Spleen (tissue), 11 donors: ENCODE measurements around the gene CACNA2D4. TPM values are rescaled to one million over a fixed set of nuclear protein-coding genes. Genes with fewer than 3 reads are reported as not detected.

Experiments used
- DNase-seq: peaks from one replicate; pipeline ENCODE4 v3.0.0-alpha.2; 2020
- H3K27ac ChIP-seq, 8 donors: fragments of 200-600 bp; sonication (generic) in 7 of 8; 1 replicate in 4 of 8; 2 replicates in 4 of 8; pipeline versions ENCODE4 v1.5.0 to v1.8.0; 2016 to 2021; ENCODE audit warnings: inconsistent platforms in 4 of 8, mild to moderate bottlenecking in 4 of 8, moderate library complexity in 1 of 8
- H3K27me3 ChIP-seq, 7 donors: fragments of 200-600 bp; sonication (generic) in 6 of 7; replicated peaks in 1 of 7; 1 replicate in 4 of 7; 2 replicates in 3 of 7; pipeline versions ENCODE4 v1.5.0 to v1.8.0; 2016 to 2021; ENCODE audit warnings: inconsistent platforms in 3 of 7, mild to moderate bottlenecking in 1 of 7
- H3K36me3 ChIP-seq, 6 donors: fragments of 200-600 bp; sonication (generic) in 5 of 6; 1 replicate in 4 of 6; 2 replicates in 2 of 6; pipeline versions ENCODE4 v1.5.0 to v1.8.0; 2016 to 2021; ENCODE audit warnings: inconsistent platforms in 2 of 6
- H3K4me1 ChIP-seq, 6 donors: fragments of 200-600 bp; sonication (generic) in 5 of 6; 1 replicate in 3 of 6; 2 replicates in 3 of 6; pipeline versions ENCODE4 v1.5.0 to v1.8.0; 2016 to 2021; ENCODE audit warnings: inconsistent platforms in 3 of 6
- H3K4me3 ChIP-seq, 8 donors: fragments of 200-600 bp; sonication (generic) in 7 of 8; 1 replicate in 4 of 8; 2 replicates in 4 of 8; pipeline versions ENCODE4 v1.5.0 to v1.8.0; 2016 to 2021; ENCODE audit warnings: inconsistent platforms in 4 of 8, mild to moderate bottlenecking in 4 of 8, moderate library complexity in 2 of 8
- H3K9me3 ChIP-seq, 8 donors: fragments of 200-600 bp; sonication (generic) in 7 of 8; 1 replicate in 4 of 8; 2 replicates in 4 of 8; pipeline versions ENCODE4 v1.5.0 to v1.8.0; 2016 to 2021; ENCODE audit warnings: inconsistent platforms in 4 of 8
- POLR2A ChIP-seq, 3 donors: fragments of 450-650 bp; IDR thresholded peaks; one replicate each; pipeline ENCODE4 v1.5.1; 2017; ENCODE audit warnings: antibody characterized with exemption in 3 of 3, mild to moderate bottlenecking in 1 of 3
- POLR2AphosphoS5 ChIP-seq, 3 donors: sonication (generic); formaldehyde crosslinking; IDR thresholded peaks; one replicate each; pipeline ENCODE4 v1.5.1; 2017; ENCODE audit warnings: antibody characterized with exemption in 3 of 3
- WGBS, 5 donors: extraction: QIAGEN DNeasy Blood & Tissue Kit in 3 of 5; methylation state at CpG; one replicate each; pipeline versions ENCODE4 v1.1.5 to v1.1.7; 2013 to 2018; 5-methylcytosine and 5-hydroxymethylcytosine counted together
- intact Hi-C: fragments of 100-400 bp; cut with DNase I; formaldehyde crosslinking; loops from one replicate; pipeline ENCODE4 v1.15.0; 2023; ENCODE audit warnings: low total_unique reads
- polyA plus RNA-seq, 3 donors: library from polyadenylated mRNA; stranded (reverse); fragments of 200-250 nt; gene quantifications; one replicate each; pipeline ENCODE4 v1.2.1, GENCODE V29; 2013
- total RNA-seq, 7 donors: library from RNA; depleted of rRNA in 3 of 7; stranded (reverse); fragments of >200 nt in 3 of 7; fragmentation: NEBNext Ultra II Directional in 4 of 7; extraction: Animal tissue kit (Norgen Biotek cat#: 25700) in 4 of 7; gene quantifications; one replicate each; pipeline versions ENCODE4 v1.1.0 to v1.2.1, GENCODE V29; 2016 to 2021
- TF ChIP-seq, protein P1 (sequence below), 11 experiments: fragments of 200-600 bp in 7 of 11; fragments of 450-650 bp in 4 of 11; sonication (generic) in 4 of 11; IDR thresholded peaks in 8 of 11; conservative IDR thresholded peaks in 3 of 11; 1 replicate in 7 of 11; 2 replicates in 4 of 11; pipeline versions ENCODE4 v1.4.0 to v1.8.0; 2016 to 2021; ENCODE audit warnings: antibody characterized with exemption in 11 of 11, inconsistent platforms in 4 of 11, mild to moderate bottlenecking in 1 of 11
- donor health status: healthy with polysubstance abuse.
- donor health status: DM: no; HTN: no; CAD: no; lungs with moderate emphysema.
- donor health status: DM: no; HTN: no; CAD: no.
- donor health status: Bipolar disorder and iron deficiency.
- donor health status: healthy.
- donor health status: DM: no; HTN: no; CAD: no.
- donor health status: DM: yes; HTN: yes; CAD: no.

Gene CACNA2D4
- total and polyA plus RNA-seq, 10 donors: 3.3 to 11.8 (median 7.0) TPM

DNA sequence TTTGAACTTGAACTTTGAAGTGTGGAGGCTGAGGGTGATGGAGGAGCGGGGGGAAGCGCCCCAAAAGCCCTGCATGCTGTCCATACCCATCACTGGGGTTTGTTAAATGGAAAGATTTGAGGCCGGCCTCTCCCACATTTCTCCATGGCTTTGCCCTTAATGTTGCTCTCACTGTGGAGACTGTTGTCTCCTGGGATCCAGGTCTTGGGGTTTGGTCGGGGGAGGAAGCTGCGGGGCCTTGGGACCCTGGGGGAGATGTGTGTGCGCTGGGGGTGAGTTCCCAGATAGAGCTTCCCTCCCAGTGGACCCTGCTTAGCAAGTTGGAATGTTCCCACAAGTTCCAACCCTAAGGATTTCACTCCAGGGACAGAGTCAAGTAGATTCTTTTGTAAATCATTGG, 126.0 kb downstream of the CACNA2D4 start:
- WGBS, 5 donors: 79 to 93% (median 87%) methylated on average over 4 to 6 of the region's 6 CpGs
- H3K36me3 ChIP-seq: peaks cover 0 to 11% (median 4%) of the 10 kb centered on the region in 6 donors
- H3K27me3 ChIP-seq: no peaks in the 10 kb centered on the region
- no peak overlapping the region for H3K4me3 ChIP-seq
- intact Hi-C loops: loop anchor here (10.0 kb wide), 1 partner anchor 242 kb away; no protein-coding TSS in a partner anchor
- H3K4me1 ChIP-seq: peaks cover 10 to 49% (median 23%) of the 10 kb centered on the region in 6 donors
- H3K27ac ChIP-seq: no peak overlapping the region
- no peak for DNase-seq
- no peaks in the 10 kb centered on the region for H3K9me3 ChIP-seq
- no peak for TF ChIP-seq POLR2A (IDR thresholded peaks at IDR 0.05)
- TF ChIP-seq, protein P1, sequence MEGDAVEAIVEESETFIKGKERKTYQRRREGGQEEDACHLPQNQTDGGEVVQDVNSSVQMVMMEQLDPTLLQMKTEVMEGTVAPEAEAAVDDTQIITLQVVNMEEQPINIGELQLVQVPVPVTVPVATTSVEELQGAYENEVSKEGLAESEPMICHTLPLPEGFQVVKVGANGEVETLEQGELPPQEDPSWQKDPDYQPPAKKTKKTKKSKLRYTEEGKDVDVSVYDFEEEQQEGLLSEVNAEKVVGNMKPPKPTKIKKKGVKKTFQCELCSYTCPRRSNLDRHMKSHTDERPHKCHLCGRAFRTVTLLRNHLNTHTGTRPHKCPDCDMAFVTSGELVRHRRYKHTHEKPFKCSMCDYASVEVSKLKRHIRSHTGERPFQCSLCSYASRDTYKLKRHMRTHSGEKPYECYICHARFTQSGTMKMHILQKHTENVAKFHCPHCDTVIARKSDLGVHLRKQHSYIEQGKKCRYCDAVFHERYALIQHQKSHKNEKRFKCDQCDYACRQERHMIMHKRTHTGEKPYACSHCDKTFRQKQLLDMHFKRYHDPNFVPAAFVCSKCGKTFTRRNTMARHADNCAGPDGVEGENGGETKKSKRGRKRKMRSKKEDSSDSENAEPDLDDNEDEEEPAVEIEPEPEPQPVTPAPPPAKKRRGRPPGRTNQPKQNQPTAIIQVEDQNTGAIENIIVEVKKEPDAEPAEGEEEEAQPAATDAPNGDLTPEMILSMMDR (IDR thresholded peaks at IDR 0.05 in 8 of 11, conservative IDR thresholded peaks at IDR 0.05 in 3 of 11): no peak
- no peak for TF ChIP-seq POLR2AphosphoS5 (IDR thresholded peaks at IDR 0.05)

DNA sequence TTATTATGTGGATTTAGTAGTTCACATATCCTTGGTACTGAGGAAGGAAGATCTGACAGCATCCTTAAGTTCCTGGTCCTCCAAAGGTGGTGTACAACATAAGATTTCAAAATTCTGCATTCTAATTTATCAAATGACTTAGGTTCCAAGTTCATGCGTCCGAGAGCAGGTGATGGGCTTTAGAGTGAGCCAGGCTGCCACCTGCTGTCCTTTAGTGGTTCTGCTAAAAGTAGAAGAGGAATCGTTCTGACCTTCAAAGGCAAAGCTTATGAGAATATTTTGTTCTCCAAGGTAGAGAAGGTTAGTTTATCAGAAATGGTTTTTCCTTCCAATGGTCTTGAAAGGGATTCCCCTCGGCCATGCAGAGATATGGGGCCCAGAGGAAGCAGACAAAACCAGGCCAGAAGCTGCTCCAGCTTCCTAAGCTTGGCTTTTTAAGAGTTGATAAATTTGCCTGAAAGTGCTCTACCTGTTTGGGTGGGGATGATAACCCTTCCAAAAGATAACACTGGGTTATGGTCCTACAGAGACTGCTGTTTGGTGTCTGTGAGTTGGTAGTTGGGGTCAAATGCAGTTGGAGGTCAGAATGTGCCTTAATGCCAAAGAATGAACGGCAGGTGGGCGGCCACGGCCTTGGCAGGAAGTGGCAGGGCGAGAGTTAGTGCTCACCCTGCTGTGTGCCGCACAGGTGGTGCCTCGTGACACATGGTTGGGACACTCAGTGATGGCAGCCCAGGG, 127.2 kb downstream of the CACNA2D4 start:
- no peak overlapping the region for H3K4me3 ChIP-seq
- TF ChIP-seq, protein P1 (IDR thresholded peaks at IDR 0.05 in 8 of 11, conservative IDR thresholded peaks at IDR 0.05 in 3 of 11): peak; percentile 59 to 87 (median 78)
- TF ChIP-seq POLR2AphosphoS5 (IDR thresholded peaks at IDR 0.05): peak; percentile 15 to 40 (median 17)
- no peak for TF ChIP-seq POLR2A (IDR thresholded peaks at IDR 0.05)
- H3K27ac ChIP-seq: peak overlapping the region in 3 of 8 donors; percentile 12 to 29 (median 16)
- peaks cover 6 to 37% (median 18%) of the 10 kb centered on the region in 6 donors for H3K4me1 ChIP-seq
- 19 to 29% (median 24%) methylated on average over 10 of the region's 10 CpGs for WGBS, 5 donors
- H3K27me3 ChIP-seq: no peaks in the 10 kb centered on the region
- no peaks in the 10 kb centered on the region for H3K9me3 ChIP-seq
- intact Hi-C loops: loop anchor here (2.0 to 10.0 kb wide), 2 partner anchors 138 to 244 kb away; no protein-coding TSS in a partner anchor
- H3K36me3 ChIP-seq: peaks cover 0 to 22% (median 9%) of the 10 kb centered on the region in 6 donors
- DNase-seq: peak; percentile 85

DNA sequence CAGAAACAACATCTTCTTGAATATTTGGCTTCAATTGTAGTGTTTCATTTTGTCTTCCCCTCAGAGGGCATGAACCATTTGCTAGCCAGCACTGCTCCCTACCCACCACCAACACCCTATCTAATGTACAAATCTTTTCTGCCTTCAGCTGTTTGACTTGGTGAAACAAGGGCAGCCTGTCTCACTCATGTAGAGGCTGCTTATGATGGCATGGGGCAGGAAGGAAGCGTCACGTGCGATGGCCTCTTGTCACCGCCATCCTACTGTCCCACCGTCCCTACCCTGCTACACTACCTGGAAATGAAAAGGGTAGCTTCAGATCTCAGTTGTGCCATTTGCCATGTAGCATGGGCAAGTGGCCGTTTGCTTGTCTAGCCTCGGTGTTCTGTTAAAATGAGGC, 128.0 kb downstream of the CACNA2D4 start:
- TF ChIP-seq, protein P1 (IDR thresholded peaks at IDR 0.05 in 8 of 11, conservative IDR thresholded peaks at IDR 0.05 in 3 of 11): no peak
- TF ChIP-seq POLR2AphosphoS5 (IDR thresholded peaks at IDR 0.05): no peak
- no peak for TF ChIP-seq POLR2A (IDR thresholded peaks at IDR 0.05)
- Histone ChIP-seq H3K27ac (no peak overlapping the region), H3K36me3 (peaks cover 0 to 30% (median 14%) of the 10 kb centered on the region in 6 donors), H3K9me3 (no peaks in the 10 kb centered on the region), H3K27me3 (no peaks in the 10 kb centered on the region), H3K4me1 (peaks cover under 1 to 30% (median 12%) of the 10 kb centered on the region in 6 donors), H3K4me3 (no peak overlapping the region)
- WGBS, 5 donors: 48 to 69% (median 53%) methylated on average over 7 of the region's 7 CpGs
- DNase-seq: no peak
- intact Hi-C loops: loop anchor here (2.0 to 10.0 kb wide), 2 partner anchors 138 to 244 kb away; no protein-coding TSS in a partner anchor

DNA sequence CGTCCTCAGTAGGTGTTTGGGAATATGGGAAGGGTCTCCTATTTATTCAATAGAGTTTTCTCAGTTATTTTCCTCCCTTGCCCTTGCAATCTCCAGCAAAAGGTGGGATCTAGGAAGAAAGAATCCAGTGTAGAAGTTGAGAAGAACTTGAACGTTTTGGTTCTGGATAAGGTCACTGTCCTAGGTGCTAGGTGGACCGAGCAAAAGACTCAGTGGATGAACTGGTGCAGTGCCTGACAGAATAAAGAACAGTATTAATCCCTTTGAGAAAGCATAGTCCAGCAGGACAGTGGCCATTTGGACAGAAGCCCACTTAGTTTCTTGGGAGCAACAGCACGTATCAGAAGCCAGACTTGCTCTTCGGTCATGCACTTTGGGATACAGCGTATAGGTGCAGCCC, 130.7 kb downstream of the CACNA2D4 start:
- WGBS, 5 donors: 68 to 95% (median 87%) methylated on average over 6 of the region's 6 CpGs

More for the DNA sequence above, 130.7 kb downstream of the CACNA2D4 start:
- peaks cover 0 to 57% (median 25%) of the 10 kb centered on the region in 6 donors for H3K36me3 ChIP-seq
- no peak overlapping the region for H3K4me3 ChIP-seq
- intact Hi-C loops: no loop called here
- DNase-seq: no peak
- no peak for TF ChIP-seq POLR2A (IDR thresholded peaks at IDR 0.05)
- TF ChIP-seq, protein P1 (IDR thresholded peaks at IDR 0.05 in 8 of 11, conservative IDR thresholded peaks at IDR 0.05 in 3 of 11): no peak
- TF ChIP-seq POLR2AphosphoS5 (IDR thresholded peaks at IDR 0.05): no peak
- no peaks in the 10 kb centered on the region for H3K9me3 ChIP-seq
- no peaks in the 10 kb centered on the region for H3K27me3 ChIP-seq
- H3K27ac ChIP-seq: no peak overlapping the region
- peaks cover 0 to 22% (median 11%) of the 10 kb centered on the region in 6 donors for H3K4me1 ChIP-seq
